Activated CD8-positive, alpha-beta memory T cell treated with anti-CD3 and anti-CD28 coated beads for 1 hour (primary cell): ENCODE results near the gene CSMD2.

Experiments
- DNase-seq, 2 donors: peaks; one replicate each; pipeline ENCODE4 v3.0.0-alpha.2; 2020; ENCODE audit warnings: low read depth in 1 of 2; ENCODE audit errors: extremely low read depth in 1 of 2

Gene CSMD2

DNA sequence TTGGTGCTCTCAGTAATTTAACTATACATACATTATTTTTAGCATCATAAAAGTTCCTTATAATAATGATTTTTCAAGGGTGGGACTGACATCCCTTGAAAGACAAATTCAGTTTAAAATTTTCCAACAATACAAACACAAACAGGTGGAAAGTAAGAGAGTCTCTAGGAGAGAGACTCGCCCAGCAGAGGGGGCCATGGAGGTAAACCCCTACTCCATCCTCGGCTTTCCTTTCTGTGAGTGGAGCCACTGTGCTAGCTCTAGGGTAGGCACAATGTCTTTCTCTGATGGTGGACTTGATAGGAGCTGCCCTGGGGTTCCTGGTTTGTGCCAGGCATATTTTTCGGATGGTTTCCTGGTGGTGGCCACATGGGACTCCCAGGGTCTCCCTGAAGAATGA lies 8.3 kb downstream of the CSMD2 start:
- DNase-seq = no peak

DNA sequence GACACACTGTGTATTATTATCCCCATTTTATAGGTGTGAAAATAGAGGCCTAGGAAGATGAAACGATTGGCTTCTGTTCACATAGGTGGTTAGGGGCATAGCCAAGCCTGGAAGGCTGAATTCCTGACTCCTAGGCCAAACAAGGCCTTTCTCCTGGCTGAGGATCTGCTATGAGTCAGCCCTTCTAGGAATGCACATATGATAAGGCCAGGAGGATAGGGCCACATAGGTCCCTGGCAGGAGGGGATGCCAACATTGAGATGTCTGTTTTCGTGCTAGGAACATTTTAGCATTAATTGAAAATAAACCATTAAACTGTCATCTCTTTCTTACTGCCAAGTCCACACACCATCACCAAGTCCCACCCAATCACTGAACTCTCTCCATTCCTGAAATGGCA lies 9.2 kb downstream of the CSMD2 start:
- no peak for DNase-seq

DNA sequence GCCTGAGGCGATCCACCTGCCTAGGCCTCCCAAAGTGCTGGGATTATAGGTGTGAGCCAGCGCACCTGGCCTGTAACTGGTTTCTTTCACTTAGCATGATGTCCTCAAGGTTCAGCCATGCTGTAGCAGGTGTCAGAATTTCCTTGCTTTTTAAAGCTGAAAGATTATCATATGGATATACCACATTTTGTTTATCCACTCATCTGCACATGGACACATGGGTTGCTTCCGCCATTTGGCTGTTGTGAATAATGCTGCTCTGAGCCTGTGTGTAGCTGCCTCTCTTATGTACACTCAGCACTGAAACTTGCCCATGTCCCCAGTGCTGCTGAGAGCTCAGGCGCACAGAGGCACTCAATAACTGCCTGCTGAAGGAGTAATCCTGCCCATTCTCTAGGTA lies 11.8 kb downstream of the CSMD2 start:
- no peak for DNase-seq

DNA sequence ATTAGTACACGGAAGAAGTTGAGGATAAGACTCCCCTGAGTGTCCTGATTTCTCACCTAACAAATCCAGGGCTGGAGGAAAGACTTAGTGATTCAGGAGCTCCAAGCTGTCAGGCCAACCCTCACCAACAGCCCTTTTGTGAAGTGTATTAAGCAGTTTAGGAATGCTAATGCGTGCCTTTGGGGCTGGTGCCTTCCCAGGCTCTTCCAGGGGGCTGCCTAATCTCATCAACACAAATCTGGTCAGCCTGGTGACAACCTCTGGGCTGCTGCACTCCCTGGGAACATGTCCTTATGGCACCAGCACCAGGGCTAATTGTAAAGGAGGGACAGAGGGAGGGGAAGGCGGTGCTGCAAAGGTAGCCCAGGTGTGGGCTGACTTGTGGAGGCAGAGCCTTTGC lies 15.5 kb downstream of the CSMD2 start:
- no peak for DNase-seq

DNA sequence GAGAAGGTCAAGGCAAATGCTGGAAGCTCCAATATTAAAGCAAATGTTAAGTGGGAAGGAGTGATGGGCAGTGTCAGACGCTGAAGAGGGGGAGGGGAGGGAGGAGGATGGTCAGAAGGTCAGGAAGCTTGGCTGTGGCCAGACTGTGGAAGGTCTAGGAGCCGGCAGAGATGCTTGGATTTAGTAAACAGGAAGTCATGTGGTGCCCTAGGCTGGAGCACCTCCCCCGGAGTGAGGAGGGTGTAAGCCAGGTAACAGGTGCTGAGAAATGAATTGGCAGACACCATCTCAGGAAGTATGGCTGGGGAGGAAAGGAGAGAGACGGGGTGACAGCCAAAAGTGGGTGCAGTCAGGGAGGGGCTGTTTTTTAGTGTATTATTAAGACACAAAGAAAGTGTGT lies 17.7 kb downstream of the CSMD2 start:
- no peak for DNase-seq

DNA sequence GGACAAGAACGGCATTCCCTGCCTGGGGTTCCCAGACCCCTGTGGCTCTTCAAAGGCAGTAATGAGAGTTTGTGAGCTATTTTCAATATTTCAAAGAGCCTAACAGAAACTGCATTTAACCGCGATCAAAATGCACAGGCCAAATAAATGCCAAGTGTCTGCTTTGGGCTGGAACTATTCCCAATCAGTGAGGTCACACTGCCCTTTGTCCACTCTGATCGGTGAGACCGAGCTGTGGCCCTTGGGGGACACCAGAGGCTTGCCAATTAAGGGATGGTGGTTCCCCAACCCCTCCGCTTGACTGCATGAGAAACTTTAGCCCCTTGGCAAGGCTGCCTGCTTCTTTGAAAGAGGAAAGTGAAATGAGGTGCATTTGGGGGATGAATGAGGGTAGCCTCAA lies 20.3 kb downstream of the CSMD2 start:
- no peak for DNase-seq

DNA sequence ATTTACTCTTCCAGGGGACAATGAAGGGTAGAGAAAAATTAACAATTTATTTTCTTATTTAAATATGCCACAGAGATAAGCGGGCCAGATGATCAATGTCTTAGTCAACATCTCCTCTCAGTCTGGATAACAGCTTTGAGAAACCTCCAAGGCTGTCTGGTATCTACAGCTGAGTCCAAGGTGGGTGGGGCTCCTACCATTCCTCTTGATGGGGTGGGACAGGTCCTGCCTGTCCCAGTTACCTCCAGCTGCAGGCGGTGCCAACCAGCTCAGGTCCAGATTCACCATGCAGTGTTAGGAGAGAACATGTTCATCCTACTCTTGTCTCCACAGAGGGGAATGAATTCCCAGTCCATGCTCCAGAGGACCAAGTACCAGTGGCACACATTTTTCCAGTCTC lies 21.1 kb downstream of the CSMD2 start:
- no peak for DNase-seq

DNA sequence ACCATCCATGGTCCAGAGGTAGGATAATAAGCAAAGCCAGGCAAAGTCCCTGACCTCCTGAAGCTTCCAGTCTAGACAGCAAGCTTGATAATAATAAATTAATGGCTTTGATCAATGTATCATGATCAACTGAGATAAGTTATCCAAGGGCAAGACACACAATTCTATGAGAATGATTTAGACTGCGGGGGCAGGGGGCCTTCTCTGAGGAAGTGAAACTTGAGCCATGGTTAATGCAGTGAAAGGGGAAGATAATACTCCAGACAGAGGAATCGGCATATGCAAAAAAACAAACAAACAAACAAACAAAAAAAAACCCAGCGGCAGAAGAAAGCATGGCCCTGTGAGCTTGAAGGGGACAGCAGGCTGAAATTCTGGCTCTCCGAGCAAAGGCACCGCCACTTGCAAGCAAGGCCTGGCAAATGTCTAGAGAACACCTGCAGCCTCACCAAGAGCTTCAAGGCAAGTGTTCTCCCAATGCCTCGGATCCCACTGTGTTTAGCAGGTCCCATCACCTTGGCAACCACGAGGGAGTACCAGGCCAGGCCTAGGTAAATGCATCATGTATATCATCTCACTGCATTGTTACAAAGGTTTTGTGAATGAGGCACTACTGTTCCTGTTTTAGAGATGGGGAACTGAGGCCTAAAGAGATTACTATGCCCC lies 24.9 kb downstream of the CSMD2 start:
- no peak for DNase-seq

DNA sequence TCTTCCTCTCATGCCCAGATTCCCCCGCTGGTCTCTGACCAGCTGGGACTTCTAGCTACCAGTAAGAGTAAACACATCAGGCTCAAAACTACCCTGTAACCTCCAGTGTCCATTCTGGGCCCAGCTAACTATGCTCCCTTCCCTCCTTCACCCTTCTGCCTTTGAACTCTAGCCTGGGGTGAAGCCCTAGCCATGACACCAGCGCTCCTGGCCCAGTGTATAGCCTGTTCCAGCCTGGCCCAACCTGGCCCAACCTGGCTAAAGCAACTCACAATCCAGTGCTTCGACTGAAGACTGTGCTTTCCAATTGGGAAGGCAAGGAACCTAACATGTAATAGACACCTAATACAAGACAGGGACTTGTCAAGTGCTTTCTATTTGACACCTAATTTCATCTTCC lies 27.6 kb downstream of the CSMD2 start:
- no peak for DNase-seq

DNA sequence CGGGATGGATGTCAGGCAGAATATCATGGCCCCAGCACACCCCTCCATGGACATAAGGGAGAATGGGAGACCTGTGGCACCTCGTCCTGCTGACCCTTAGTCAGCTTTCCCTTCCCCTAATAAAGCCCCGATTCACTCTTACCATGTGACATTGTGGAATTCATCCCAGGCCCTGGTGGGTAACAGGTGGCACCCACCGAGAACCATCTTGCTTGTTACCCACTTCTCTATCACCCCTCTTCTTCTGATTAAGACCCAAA lies 32.9 kb downstream of the CSMD2 start:
- DNase-seq = no peak

DNA sequence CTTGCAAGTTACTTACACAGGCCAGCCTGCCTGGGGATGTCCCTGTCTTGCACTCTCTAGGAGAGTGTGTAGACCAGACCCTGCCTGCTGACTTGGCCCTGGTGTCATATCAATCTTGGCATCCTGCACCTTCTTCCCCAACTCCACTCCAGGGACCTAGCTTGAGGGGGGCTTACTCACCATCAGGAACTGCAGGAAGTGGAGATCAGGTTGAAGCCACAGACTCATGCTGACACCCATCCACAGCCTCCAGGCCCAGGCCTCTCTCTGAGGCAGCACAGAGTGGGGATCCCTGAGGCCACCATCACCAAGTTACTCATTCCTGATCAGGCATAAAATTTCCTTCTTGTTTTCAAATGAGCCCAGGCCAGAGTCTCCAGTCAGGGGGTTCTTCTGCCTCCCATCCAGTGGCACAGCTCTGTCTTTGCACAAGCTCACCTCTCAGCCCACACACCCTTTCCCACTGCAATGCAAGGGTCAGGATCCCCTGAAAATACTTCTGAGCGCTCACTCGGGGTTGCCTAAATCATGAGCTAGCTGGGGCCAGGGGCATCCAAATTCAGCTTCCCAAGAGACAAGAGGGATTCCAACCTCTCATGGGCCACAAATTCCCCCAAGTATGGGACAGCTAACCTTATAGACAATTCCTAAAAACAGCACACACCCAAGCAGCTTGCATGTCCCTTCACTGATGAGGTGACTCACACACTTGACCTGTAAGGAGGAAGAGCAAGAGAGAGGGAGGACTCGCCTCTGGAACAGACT lies 33.5 kb downstream of the CSMD2 start:
- no peak for DNase-seq

DNA sequence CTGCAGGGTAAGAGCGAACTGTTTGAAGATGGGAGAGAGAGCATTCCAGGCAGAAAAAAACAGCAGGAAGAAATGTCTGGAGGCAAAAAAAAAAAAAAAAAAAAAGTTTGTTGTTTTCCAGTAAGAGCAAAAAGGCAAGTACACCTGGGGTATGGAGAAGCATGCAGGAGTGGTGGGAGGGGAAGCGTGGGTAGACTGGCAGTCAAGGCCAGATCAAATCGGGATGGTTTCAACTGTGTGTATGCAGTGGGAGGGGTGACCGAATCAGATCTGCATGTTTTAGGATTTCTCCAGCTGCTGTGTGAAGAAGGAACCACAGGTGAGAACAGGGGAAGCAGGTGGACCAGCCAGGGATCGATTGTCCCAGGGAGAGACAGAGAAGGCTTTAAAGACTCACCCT lies 34.7 kb downstream of the CSMD2 start:
- DNase-seq = no peak

DNA sequence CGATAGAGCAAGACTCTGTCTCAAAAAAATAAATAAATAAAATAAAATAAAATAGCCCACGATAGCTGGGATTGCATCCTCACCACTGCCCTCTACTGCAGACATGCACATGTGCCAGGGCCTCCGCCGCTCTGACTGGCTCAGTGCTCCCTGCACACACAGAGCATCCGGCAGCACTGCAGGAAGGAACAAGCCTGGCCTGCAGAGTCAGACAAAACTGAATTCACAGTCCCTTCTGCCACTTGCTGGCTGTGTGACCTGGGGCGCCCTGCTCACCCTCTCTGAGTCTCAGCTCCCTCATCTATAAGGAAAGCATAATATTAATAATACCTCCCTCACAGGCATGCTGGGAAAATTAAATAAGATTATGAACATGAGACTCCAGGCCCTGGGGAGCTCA lies 35.4 kb downstream of the CSMD2 start:
- no peak for DNase-seq

DNA sequence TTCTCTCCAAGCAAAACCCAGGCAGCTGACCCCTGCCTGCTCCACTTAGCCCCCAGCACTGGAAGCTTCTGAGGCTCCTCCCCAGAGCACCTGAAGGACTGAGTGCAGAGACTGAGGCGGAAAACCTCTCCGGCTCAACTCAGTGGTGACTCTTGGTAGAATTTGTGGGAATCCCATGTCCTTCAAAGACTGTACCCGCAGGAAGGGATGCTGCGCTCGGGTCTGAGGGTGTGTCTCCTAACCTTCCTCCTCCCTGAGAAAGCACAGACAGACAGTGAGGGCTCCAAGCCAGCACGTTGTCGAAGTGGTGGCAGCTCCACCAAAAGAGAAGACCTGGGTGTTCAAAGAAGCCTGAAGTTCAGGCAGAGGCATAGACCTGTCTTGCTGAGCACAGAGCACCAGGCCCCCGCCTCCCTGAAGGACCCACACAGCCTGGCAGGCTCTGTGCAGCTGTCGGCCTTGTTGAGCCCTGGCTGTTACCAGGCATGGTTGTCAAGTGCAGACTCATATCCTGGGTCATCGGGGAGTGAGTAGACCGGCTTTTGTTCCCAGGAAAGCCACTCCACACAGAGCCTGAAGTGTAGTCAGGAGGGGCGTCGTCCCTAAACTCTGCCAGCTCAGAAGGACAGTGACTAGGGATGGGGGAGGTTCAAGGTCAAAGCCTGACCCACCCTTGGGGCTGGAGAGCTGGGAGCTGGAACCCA lies 36.7 kb downstream of the CSMD2 start:
- no peak for DNase-seq

DNA sequence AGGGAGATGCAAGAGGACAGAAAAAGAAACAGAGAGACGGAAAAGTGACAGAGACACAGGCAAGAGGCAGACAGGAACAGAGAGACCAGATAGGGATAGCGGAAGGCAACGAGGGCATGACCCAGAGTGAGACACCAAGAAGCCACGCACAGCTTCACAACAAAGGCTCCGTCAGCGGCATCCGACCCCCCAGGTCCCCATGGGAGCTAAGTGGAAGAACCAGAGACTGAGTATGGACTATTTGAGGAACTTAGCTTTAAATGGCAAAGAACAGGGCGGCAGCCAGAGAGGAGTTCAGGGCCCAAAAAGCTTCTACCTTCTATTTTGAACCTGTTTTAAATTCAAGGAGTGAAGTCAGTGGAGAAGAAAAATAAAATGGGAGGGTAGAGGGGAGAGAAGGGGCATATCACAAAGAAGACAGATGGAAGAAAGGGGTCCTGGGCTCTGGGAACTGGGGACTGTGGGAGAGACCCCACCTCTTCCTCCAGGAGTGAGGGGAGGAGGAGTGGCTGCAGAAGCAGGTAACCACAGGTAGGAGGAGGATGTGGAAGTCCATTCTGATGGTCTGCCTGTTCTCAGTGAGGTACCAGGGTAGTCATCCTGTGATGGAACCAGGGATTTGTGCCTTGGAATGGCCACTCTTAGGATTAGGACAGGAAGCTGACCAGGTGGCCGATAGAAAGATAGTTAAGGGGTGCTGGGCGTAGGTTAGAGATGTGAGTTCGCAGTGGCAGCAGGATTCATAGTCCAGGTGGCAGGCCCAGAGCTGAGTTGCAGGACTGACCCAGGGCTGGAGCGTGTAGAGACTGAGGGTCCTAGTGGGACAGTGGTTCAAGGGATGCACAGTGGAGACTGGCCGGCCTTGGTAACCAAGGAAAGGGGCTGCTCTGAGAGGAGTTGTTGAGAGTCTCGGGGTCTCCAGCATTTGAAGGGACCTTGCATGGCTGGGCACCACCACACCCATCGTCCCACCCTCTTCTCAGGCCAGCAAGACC lies 37.7 kb downstream of the CSMD2 start:
- DNase-seq = no peak

DNA sequence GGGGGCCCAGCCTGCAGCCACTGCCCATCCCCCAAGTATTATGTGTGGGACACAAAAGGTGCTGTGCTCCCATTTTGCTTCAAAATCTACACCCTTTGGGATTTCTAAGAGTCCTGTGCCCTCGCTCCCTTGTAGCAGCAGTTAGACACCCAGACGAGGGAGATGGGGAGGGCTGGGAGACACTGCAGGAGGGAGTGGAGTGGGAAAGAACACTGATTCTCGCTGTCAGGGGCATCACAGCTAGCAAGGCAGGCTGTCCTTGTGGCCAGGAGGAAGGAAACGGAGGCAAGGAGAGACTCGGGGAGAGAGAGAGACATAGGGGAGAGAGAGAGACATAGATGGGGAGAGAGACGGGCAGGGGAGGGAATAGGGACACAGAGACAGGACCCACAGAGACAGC lies 38.5 kb downstream of the CSMD2 start:
- no peak for DNase-seq

DNA sequence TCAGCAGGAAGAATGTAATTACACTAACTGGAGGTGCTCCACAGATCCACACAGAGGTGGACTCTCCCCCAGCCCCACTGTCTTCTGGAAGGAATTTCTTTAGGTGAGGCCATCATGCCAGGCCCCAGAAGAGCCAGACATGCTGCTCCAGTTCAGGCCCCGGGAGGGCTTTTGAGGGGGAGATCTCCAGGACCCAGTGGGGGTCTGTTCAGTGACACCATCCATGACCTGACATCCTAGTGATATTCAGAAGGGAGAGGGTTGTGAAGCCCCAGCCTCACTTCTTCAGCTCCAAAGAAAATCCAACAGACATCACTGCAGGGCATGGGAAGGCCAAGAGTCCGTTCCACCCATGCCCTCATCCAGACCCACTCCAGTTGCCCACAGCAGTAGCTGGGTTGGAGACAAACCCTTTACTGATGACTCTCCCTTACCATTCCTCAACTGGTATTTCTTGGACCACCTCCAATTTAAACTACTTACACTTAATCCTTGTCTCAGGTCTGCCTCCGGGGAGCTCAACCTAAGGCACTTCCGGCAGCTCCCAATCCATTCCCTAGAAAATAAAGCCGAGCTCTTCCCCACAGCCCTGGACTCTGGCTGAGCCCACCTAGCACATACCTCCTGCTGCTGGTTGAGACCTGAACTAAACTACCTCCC lies 39.2 kb downstream of the CSMD2 start:
- no peak for DNase-seq

DNA sequence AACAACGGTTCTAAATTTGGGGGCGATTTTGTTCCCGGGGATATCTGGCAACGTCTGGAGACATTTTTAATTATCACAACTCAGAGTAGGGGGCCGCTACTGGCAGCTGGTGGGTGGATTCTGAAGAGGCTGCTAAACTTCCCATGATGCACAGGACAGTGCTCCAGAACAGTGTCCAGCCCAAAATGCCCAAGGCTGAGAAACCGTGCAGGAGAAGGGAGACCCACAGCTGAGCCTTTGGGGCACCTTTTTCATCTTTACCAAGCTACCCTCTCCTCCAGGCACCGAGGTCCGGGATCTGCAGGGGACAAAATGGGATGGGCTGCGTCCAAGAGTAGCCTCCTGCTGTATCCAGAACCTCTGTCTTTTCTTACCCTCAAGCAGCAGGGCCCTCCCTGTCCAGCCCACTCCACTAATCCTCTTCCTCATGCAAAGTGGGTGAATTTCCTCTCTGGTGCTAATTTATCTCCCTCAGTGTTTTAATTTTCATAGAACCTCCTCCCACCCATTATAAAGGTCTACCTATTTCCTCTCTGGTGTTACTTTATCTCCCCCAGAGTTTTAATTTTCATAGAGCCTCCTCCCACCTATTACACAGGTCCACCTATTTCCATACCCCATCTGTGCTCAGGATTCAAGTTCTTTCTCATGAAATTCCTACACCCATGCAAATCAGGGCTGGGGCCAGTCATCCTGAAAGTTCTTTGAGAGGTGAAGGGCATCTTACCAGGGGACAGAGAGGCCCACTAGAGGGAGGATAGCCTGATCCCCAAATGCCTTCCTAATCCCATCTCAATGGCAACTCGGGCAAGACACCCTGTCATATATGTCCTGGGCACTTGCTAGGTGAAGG lies 42.7 kb downstream of the CSMD2 start:
- no peak for DNase-seq

DNA sequence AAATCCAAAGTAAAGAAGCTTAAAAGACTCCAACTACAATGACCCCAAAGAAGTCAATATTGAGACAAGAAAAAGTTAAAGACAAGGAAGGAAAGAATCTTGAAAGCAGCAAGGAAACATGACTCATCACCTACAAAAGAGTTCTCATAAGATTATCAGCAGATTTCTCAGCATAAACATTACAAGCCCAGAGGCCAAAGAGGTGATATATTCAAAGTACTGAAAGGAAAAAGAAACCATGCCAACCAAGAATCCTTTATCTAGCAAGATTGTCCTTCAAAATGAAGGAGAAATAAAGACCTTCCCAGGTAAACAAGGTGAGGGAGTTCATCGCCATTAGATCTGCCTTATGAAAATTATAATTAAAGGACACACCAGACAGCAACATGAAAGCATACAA lies 49.8 kb downstream of the CSMD2 start:
- no peak for DNase-seq

DNA sequence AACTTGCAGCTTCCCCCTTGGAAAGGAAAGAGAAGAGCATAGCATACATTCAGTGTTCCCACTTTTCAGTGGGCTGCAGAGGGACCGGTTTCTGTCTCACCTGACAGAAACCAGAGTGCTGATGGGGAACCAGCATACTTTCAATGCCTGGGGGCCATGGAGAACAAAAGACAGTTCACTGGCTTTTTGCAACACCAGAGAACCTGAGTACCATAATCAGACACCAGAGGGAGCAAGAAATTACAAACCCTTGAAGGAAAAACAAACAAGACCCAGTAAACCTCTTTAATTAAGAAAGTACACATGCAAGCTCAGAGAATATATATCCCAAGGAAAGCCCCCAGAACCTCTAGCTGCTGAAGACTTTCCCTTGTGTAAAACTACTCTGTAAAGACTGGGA lies 51.1 kb downstream of the CSMD2 start:
- DNase-seq = no peak
